Mammary epithelial cell (primary cell): ENCODE results near the gene ARFGEF2.

Experiments
- CTCF ChIP-seq, 2 donors: IDR thresholded peaks in 1 of 2; conservative IDR thresholded peaks in 1 of 2; 2 replicates each; pipeline ENCODE4 v1.5.1; 2011 to 2012; ENCODE audit warnings: inconsistent platforms in 2 of 2, low read length in 2 of 2, mild to moderate bottlenecking in 2 of 2, control low read depth in 1 of 2, low read depth in 1 of 2; ENCODE audit not compliant: insufficient read depth in 1 of 2; ENCODE audit errors: extremely low read depth in 1 of 2
- EZH2 ChIP-seq: IDR thresholded peaks from 2 replicates; pipeline ENCODE4 v1.6.1; 2012; ENCODE audit warnings: low read length, inconsistent platforms, borderline replicate concordance

GRCh38 chr20:48940170-48940569 is 18.7 kb downstream of the ARFGEF2 start:
- TF ChIP-seq CTCF (conservative IDR thresholded peaks at IDR 0.05 in 1 of 2, IDR thresholded peaks at IDR 0.05 in 1 of 2; ENCODE audit: extremely low read depth in 1 of 2, insufficient read depth in 1 of 2, low read depth in 1 of 2, low read length in 2 of 2) (no peak), EZH2 (no peak)
